H54 (cell line): ENCODE measurements around the gene CNGA2.

Source experiments
- DNase-seq: peaks from one replicate; pipeline ENCODE4 v3.0.0; 2011; ENCODE audit warnings: low spot score, mixed read lengths; ENCODE audit not compliant: insufficient read length
- FAIRE-seq: peaks from 3 replicates; lab custom pipeline; 2011; peaks lifted over from hg19 to GRCh38; lab: Jason Lieb, UNC
- POLR2A ChIP-seq: IDR thresholded peaks from 2 replicates; pipeline ENCODE4 v1.6.1; 2011; ENCODE audit warnings: low read depth, mild to moderate bottlenecking, low read length

The CNGA2 gene

GRCh38 chrX:151746502-151746901 is 12.0 kb downstream of the CNGA2 start:
- DNase-seq (no peak), FAIRE-seq (no peak)
- no peak for TF ChIP-seq POLR2A

GRCh38 chrX:151750511-151750910 is 16.0 kb downstream of the CNGA2 start:
- DNase-seq (no peak), FAIRE-seq (no peak)
- TF ChIP-seq POLR2A: no peak

GRCh38 chrX:151752847-151753246 is 18.3 kb downstream of the CNGA2 start:
- TF ChIP-seq POLR2A: no peak
- FAIRE-seq (no peak), DNase-seq (no peak)

GRCh38 chrX:151753313-151754046 is 18.9 kb downstream of the CNGA2 start:
- peak; percentile 50 for FAIRE-seq
- peak; percentile 56 for DNase-seq
- no peak for TF ChIP-seq POLR2A

GRCh38 chrX:151754047-151754429 is 19.5 kb downstream of the CNGA2 start:
- TF ChIP-seq POLR2A: no peak
- FAIRE-seq: no peak
- DNase-seq: peak; percentile 33

GRCh38 chrX:151754641-151755215 is 20.2 kb downstream of the CNGA2 start:
- no peak for TF ChIP-seq POLR2A
- FAIRE-seq (no peak), DNase-seq (no peak)

GRCh38 chrX:151759041-151759708 is 24.6 kb downstream of the CNGA2 start:
- DNase-seq (no peak), FAIRE-seq (no peak)
- TF ChIP-seq POLR2A: no peak

- DNase-seq: no peak
- TF ChIP-seq POLR2A: no peak
- FAIRE-seq: no peak
Observed at GRCh38 chrX:151762802-151763201, 28.3 kb downstream of the CNGA2 start.

- no peak for TF ChIP-seq POLR2A
- FAIRE-seq (no peak), DNase-seq (no peak)
Observed at GRCh38 chrX:151763711-151764110, 29.2 kb downstream of the CNGA2 start.

- no peak for FAIRE-seq
- TF ChIP-seq POLR2A: no peak
- DNase-seq: no peak
Observed at GRCh38 chrX:151765026-151765425, 30.5 kb downstream of the CNGA2 start.

- FAIRE-seq: no peak
- DNase-seq: no peak
Observed at GRCh38 chrX:151771726-151772125, 37.2 kb downstream of the CNGA2 start.

GRCh38 chrX:151773434-151773833 is 38.9 kb downstream of the CNGA2 start:
- DNase-seq: no peak

More at GRCh38 chrX:151771726-151772125, 37.2 kb downstream of the CNGA2 start:
- TF ChIP-seq POLR2A: no peak

GRCh38 chrX:151774421-151774820 is 39.9 kb downstream of the CNGA2 start:
- FAIRE-seq: no peak
- no peak for TF ChIP-seq POLR2A
- DNase-seq: no peak

More at GRCh38 chrX:151773434-151773833, 38.9 kb downstream of the CNGA2 start:
- no peak for FAIRE-seq
- no peak for TF ChIP-seq POLR2A

- no peak for TF ChIP-seq POLR2A
- DNase-seq: no peak
- no peak for FAIRE-seq
Observed at GRCh38 chrX:151776181-151776731, 41.7 kb downstream of the CNGA2 start.
